ENCODE results near the gene PPFIA1. TPM values are rescaled to one million over a fixed set of nuclear protein-coding genes. Genes with fewer than 3 reads are reported as not detected.

PPFIA1 gene
- total RNA-seq, 1 donor from 2014 or later: 54.1 TPM

DNA sequence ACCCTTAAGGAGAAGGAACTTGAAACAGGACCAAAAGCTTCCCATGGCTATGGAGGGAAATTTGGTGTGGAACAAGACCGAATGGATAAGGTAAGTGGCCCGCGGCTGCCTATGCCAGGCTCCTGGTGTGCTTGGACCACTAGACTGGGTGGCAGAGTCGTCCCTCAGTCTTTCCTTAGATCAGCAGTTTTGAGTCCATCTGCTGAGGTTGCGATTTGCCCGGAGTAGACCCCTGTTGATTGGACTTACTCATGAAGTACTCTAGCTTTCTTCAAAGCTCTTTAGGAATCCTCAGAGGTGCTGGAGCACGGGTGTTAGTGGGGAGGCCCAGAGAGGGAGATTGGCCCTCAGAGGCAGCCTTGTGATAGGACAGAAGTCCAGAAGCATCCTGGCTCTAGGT lies 139.4 kb downstream of the PPFIA1 start:
- no peak for DNase-seq (ENCODE audit: low read depth, low spot score)
- Mint-ChIP-seq H3K27me3 (ENCODE audit: low read depth) (no peaks in the 10 kb centered on the region), H3K27ac (ENCODE audit: unreplicated experiment) (no peak overlapping the region), H3K36me3 (ENCODE audit: low read depth) (peaks cover 13% of the 10 kb centered on the region), H3K4me1 (no peaks in the 10 kb centered on the region), H3K9me3 (no peaks in the 10 kb centered on the region), H3K4me3 (no peak overlapping the region)
- no peak for TF ChIP-seq CTCF (conservative IDR thresholded peaks at IDR 0.05)

DNA sequence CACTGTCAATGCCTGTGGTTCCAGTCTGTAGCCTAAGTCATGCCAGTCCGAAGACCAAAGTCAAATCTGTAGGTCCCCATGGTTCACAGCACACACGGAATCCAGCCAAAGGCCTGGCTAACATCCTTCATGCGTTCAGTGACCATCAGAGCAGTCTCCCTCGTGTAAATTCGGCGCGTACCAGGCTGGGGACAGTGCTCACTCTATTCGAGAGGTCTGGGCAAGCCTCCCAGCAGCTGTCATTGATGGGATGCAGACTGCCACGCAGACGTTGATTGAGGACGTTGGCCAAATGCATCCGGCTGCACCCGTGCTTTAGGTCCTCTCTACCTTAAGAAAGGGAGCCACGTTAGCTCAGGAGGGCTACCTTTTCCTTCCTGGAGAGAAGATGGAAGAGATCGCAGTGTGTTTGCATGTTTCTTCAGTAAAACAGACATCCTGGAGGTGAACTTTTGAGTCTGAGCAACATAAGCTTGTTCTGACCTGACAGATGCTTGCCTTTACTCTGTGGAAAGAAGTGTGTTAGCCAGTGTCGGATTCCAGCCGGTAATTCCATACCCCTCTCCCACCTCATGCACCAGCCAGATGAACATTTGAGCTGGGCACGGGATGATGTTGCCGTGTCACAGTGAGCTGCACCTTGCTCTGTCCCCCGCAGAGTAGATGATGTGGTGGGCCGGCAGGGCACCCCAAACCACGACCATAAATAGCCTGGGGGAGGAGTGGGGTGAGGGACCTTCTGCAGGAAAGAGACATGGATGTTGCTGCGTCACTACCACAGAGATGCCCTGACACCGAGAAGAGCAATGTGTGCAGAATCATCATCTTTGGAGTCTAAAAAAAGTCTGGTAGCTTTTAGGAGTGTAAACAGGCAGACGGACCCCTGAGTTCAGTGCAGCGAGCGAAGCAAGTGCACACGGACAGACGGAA lies 140.1 kb downstream of the PPFIA1 start:
- Mint-ChIP-seq H3K4me1 (no peaks in the 10 kb centered on the region), H3K9me3 (no peaks in the 10 kb centered on the region), H3K36me3 (ENCODE audit: low read depth) (peaks cover 16% of the 10 kb centered on the region), H3K27ac (ENCODE audit: unreplicated experiment) (no peak overlapping the region), H3K4me3 (no peak overlapping the region), H3K27me3 (ENCODE audit: low read depth) (no peaks in the 10 kb centered on the region)
- no peak for DNase-seq (ENCODE audit: low read depth, low spot score)
- no peak for TF ChIP-seq CTCF (conservative IDR thresholded peaks at IDR 0.05)

DNA sequence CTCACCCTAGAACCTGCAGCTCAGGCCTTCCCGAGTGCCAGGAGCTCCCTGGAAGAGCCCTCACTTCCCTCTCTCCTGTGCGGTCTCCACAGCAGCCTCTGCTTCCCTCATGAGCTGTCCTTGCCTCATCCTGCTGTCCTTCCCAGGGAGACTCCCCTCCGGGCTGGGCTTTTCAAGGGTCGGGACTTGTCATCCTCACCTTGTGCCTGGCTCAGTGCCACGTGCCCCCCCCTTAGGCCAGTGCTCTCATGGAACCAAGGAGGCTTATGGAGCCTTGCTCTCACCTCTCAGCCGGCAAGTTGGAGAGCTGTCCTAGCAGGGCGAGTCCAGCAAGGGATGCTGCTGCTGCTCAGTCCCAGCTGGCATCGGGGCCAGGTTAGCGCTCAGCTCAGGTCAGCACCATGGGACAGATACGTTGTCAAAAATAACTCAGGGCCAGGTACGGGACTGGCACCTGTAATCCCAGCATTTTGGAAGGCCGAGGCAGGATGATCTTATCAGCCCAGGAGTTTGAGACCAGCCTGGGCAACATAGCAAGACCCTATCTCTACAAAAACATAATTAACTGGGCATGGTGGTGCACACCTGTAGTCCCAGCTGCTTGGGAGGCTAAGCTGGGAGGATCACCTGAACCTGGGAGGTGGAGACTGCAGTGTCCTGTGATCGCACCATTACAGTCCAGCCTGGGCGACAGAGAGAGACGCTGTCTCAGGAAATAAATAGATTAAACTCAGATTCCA lies 141.4 kb downstream of the PPFIA1 start:
- Mint-ChIP-seq H3K9me3 (no peaks in the 10 kb centered on the region), H3K27me3 (ENCODE audit: low read depth) (no peaks in the 10 kb centered on the region), H3K4me1 (no peaks in the 10 kb centered on the region), H3K4me3 (no peak overlapping the region), H3K27ac (ENCODE audit: unreplicated experiment) (no peak overlapping the region), H3K36me3 (ENCODE audit: low read depth) (peaks cover 19% of the 10 kb centered on the region)
- DNase-seq (ENCODE audit: low read depth, low spot score): no peak
- TF ChIP-seq CTCF (conservative IDR thresholded peaks at IDR 0.05): no peak

DNA sequence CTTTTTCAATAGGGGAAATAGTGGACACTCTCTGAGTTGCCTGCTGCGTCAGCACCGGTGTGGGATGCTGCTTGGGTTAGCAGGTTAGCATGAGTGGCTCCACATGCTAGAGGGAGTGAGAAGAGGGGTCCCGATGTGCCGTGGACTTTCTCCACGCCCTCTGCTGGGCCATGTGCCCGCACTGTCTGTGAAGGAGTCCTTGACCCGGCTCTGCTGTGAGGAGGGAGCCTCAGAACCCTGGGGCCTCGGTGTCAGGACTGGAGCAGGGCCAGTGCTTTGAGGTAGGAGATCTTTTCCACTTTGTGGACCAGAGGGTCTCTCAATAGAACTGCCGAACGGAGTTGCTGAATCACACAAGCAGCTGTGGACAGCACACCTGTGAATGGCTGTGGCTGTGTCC lies 142.7 kb downstream of the PPFIA1 start:
- no peak for TF ChIP-seq CTCF (conservative IDR thresholded peaks at IDR 0.05)
- Mint-ChIP-seq H3K4me3 (no peak overlapping the region), H3K27me3 (ENCODE audit: low read depth) (no peaks in the 10 kb centered on the region), H3K36me3 (ENCODE audit: low read depth) (peaks cover 19% of the 10 kb centered on the region), H3K27ac (ENCODE audit: unreplicated experiment) (no peak overlapping the region), H3K4me1 (no peaks in the 10 kb centered on the region), H3K9me3 (no peaks in the 10 kb centered on the region)
- no peak for DNase-seq (ENCODE audit: low read depth, low spot score)

GRCh38 chr11:70414341-70415100 lies 144.0 kb downstream of the PPFIA1 start:
- TF ChIP-seq CTCF (conservative IDR thresholded peaks at IDR 0.05): no peak
- H3K36me3 Mint-ChIP-seq (ENCODE audit: low read depth): peaks cover 16% of the 10 kb centered on the region
- no peak for DNase-seq (ENCODE audit: low read depth, low spot score)
- no peak overlapping the region for H3K27ac Mint-ChIP-seq (ENCODE audit: unreplicated experiment)
- no peak overlapping the region for H3K4me3 Mint-ChIP-seq
- no peaks in the 10 kb centered on the region for H3K27me3 Mint-ChIP-seq (ENCODE audit: low read depth)
- no peaks in the 10 kb centered on the region for H3K9me3 Mint-ChIP-seq
- H3K4me1 Mint-ChIP-seq: no peaks in the 10 kb centered on the region
